ENCODE results near the gene SEMA6D. TPM values are rescaled to one million over a fixed set of nuclear protein-coding genes. Genes with fewer than 3 reads are reported as not detected.

The SEMA6D gene
- total RNA-seq, 4 donors from 2014 or later: 1.5 to 27.2 (median 5.5) TPM

- H3K27me3 ChIP-seq: no peaks in the 10 kb centered on the region
- no peaks in the 10 kb centered on the region for H3K9me3 ChIP-seq
- no peaks in the 10 kb centered on the region for H3K36me3 ChIP-seq
- intact Hi-C loops (cut with DNase I; ENCODE audit: low total_unique reads): no loop called here
- H3K27ac ChIP-seq: no peak overlapping the region
- H3K4me3 ChIP-seq: no peak overlapping the region
- no peak for TF ChIP-seq CTCF (IDR thresholded peaks at IDR 0.05)
- TF ChIP-seq POLR2A (IDR thresholded peaks at IDR 0.05): no peak
- DNase-seq: no peak
- no peaks in the 10 kb centered on the region for H3K4me1 ChIP-seq
Observed at GRCh38 chr15:47802216-47802615, 84.9 kb downstream of the SEMA6D start.

- no peaks in the 10 kb centered on the region for H3K36me3 ChIP-seq
- no peak for DNase-seq
- intact Hi-C loops (cut with DNase I; ENCODE audit: low total_unique reads): no loop called here
- no peak for TF ChIP-seq CTCF (IDR thresholded peaks at IDR 0.05)
- no peak for TF ChIP-seq POLR2A (IDR thresholded peaks at IDR 0.05)
- no peak overlapping the region for H3K4me3 ChIP-seq
- H3K27me3 ChIP-seq: no peaks in the 10 kb centered on the region
- H3K9me3 ChIP-seq: no peaks in the 10 kb centered on the region
- H3K4me1 ChIP-seq: no peaks in the 10 kb centered on the region
- H3K27ac ChIP-seq: no peak overlapping the region
Observed at GRCh38 chr15:47803767-47804166, 86.5 kb downstream of the SEMA6D start.

GRCh38 chr15:47804733-47805132 is 87.4 kb downstream of the SEMA6D start:
- DNase-seq: no peak
- H3K9me3 ChIP-seq: no peaks in the 10 kb centered on the region
- H3K4me1 ChIP-seq: no peaks in the 10 kb centered on the region
- TF ChIP-seq POLR2A (IDR thresholded peaks at IDR 0.05) (no peak), CTCF (IDR thresholded peaks at IDR 0.05) (no peak)
- no peak overlapping the region for H3K27ac ChIP-seq
- H3K4me3 ChIP-seq: no peak overlapping the region
- H3K36me3 ChIP-seq: no peaks in the 10 kb centered on the region
- intact Hi-C loops (cut with DNase I; ENCODE audit: low total_unique reads): no loop called here
- no peaks in the 10 kb centered on the region for H3K27me3 ChIP-seq

- H3K4me3 ChIP-seq: no peak overlapping the region
- H3K36me3 ChIP-seq: no peaks in the 10 kb centered on the region
- no peak overlapping the region for H3K27ac ChIP-seq
- H3K9me3 ChIP-seq: no peaks in the 10 kb centered on the region
- DNase-seq: no peak
- H3K27me3 ChIP-seq: no peaks in the 10 kb centered on the region
- TF ChIP-seq CTCF (IDR thresholded peaks at IDR 0.05): no peak
- no peak for TF ChIP-seq POLR2A (IDR thresholded peaks at IDR 0.05)
- H3K4me1 ChIP-seq: no peaks in the 10 kb centered on the region
- intact Hi-C loops (cut with DNase I; ENCODE audit: low total_unique reads): no loop called here
Observed at GRCh38 chr15:47806008-47806407, 88.7 kb downstream of the SEMA6D start.

- Histone ChIP-seq H3K36me3 (no peaks in the 10 kb centered on the region), H3K27ac (no peak overlapping the region), H3K4me1 (no peaks in the 10 kb centered on the region), H3K9me3 (no peaks in the 10 kb centered on the region), H3K4me3 (no peak overlapping the region), H3K27me3 (no peaks in the 10 kb centered on the region)
- intact Hi-C loops (cut with DNase I; ENCODE audit: low total_unique reads): no loop called here
- TF ChIP-seq CTCF (IDR thresholded peaks at IDR 0.05): no peak
- TF ChIP-seq POLR2A (IDR thresholded peaks at IDR 0.05): no peak
- no peak for DNase-seq
Observed at GRCh38 chr15:47811172-47811571, 93.9 kb downstream of the SEMA6D start.

Measured in uterus (tissue), 4 donors.